22Rv1 (cell line): ENCODE data around the gene SH2D3A.

ENCODE experiments used
- CTCF ChIP-seq: fragments of 450-650 bp; IDR thresholded peaks from 2 replicates; pipeline ENCODE4 v1.5.1; 2017; ENCODE audit warnings: mild to moderate bottlenecking
- ZFX ChIP-seq: fragments of 450-650 bp; IDR thresholded peaks from 2 replicates; pipeline ENCODE4 v1.6.1; 2017; ENCODE audit warnings: antibody characterized with exemption, borderline replicate concordance

- no peak for TF ChIP-seq CTCF
- no peak for TF ChIP-seq ZFX
These were observed 52.3 kb downstream of the SH2D3A start for GRCh38 chr19:6714749-6715555.
